Osteocyte (in vitro differentiated cells): Measurements from ENCODE around the gene POM121L2. TPM values are rescaled to one million over a fixed set of nuclear protein-coding genes. Genes with fewer than 3 reads are reported as not detected.

Source experiments
- DNase-seq: peaks from one replicate; pipeline ENCODE4 v3.0.0; 2021; ENCODE audit warnings: mixed read lengths; ENCODE audit not compliant: unreplicated experiment; ENCODE audit errors: extremely low spot score
- H3K27ac Mint-ChIP-seq: one replicate; pipeline ENCODE4 v1.8.0; 2021; ENCODE audit warnings: mild to moderate bottlenecking, mixed read lengths; ENCODE audit not compliant: unreplicated experiment
- H3K27me3 Mint-ChIP-seq: one replicate; pipeline ENCODE4 v1.8.0; 2021; ENCODE audit warnings: mixed read lengths; ENCODE audit not compliant: unreplicated experiment
- H3K36me3 Mint-ChIP-seq: one replicate; pipeline ENCODE4 v1.8.0; 2021; ENCODE audit warnings: mixed read lengths; ENCODE audit not compliant: unreplicated experiment
- H3K4me1 Mint-ChIP-seq: one replicate; pipeline ENCODE4 v1.8.0; 2021; ENCODE audit warnings: mixed read lengths; ENCODE audit not compliant: unreplicated experiment
- H3K4me3 Mint-ChIP-seq: one replicate; pipeline ENCODE4 v1.8.0; 2021; ENCODE audit warnings: mild to moderate bottlenecking, moderate library complexity, mixed read lengths; ENCODE audit not compliant: unreplicated experiment
- H3K9me3 Mint-ChIP-seq: one replicate; pipeline ENCODE4 v1.8.0; 2021; ENCODE audit warnings: mixed read lengths; ENCODE audit not compliant: unreplicated experiment
- CTCF ChIP-seq: fragments of 200-600 bp; sonication (generic); IDR thresholded peaks from 2 replicates; pipeline ENCODE4 v1.5.0; 2021; ENCODE audit warnings: antibody characterized with exemption, mild to moderate bottlenecking, moderate library complexity
- total RNA-seq: library from RNA; stranded (reverse); gene quantifications from 2 replicates; pipeline ENCODE4 v1.2.1, GENCODE V29; 2021

Gene POM121L2
- total RNA-seq, 1 donor from 2014 or later = not detected

GRCh38 chr6:27288136-27289044 is 23.7 kb downstream of the POM121L2 start:
- Mint-ChIP-seq H3K36me3 (no peaks in the 10 kb centered on the region), H3K4me3 (peak overlapping the region; percentile 21), H3K27ac (no peak overlapping the region), H3K9me3 (peaks cover 21% of the 10 kb centered on the region), H3K4me1 (peaks cover 15% of the 10 kb centered on the region), H3K27me3 (peaks cover 75% of the 10 kb centered on the region)
- DNase-seq = no peak
- no peak for TF ChIP-seq CTCF

GRCh38 chr6:27287751-27288135 is 24.3 kb downstream of the POM121L2 start:
- Mint-ChIP-seq H3K4me3 (peak overlapping the region; percentile 21), H3K4me1 (peaks cover 15% of the 10 kb centered on the region), H3K9me3 (peaks cover 21% of the 10 kb centered on the region), H3K36me3 (no peaks in the 10 kb centered on the region), H3K27me3 (peaks cover 71% of the 10 kb centered on the region), H3K27ac (no peak overlapping the region)
- no peak for TF ChIP-seq CTCF
- DNase-seq = no peak

- no peak overlapping the region for H3K4me3 Mint-ChIP-seq
- H3K27me3 Mint-ChIP-seq = peaks cover 67% of the 10 kb centered on the region
- H3K27ac Mint-ChIP-seq = no peak overlapping the region
- peaks cover 14% of the 10 kb centered on the region for H3K9me3 Mint-ChIP-seq
- no peak for TF ChIP-seq CTCF
- H3K4me1 Mint-ChIP-seq = peaks cover 15% of the 10 kb centered on the region
- DNase-seq = no peak
- no peaks in the 10 kb centered on the region for H3K36me3 Mint-ChIP-seq
Observed at GRCh38 chr6:27286141-27286540, 25.9 kb downstream of the POM121L2 start.

- TF ChIP-seq CTCF = no peak
- H3K9me3 Mint-ChIP-seq = peaks cover 5% of the 10 kb centered on the region
- H3K27me3 Mint-ChIP-seq = peaks cover 55% of the 10 kb centered on the region
- H3K27ac Mint-ChIP-seq = no peak overlapping the region
- peaks cover 23% of the 10 kb centered on the region for H3K4me1 Mint-ChIP-seq
- H3K4me3 Mint-ChIP-seq = no peak overlapping the region
- no peaks in the 10 kb centered on the region for H3K36me3 Mint-ChIP-seq
- DNase-seq = no peak
Observed at GRCh38 chr6:27283279-27283678, 28.8 kb downstream of the POM121L2 start.

GRCh38 chr6:27281569-27281968 is 30.5 kb downstream of the POM121L2 start:
- no peak for TF ChIP-seq CTCF
- DNase-seq = no peak
- Mint-ChIP-seq H3K9me3 (peaks cover 5% of the 10 kb centered on the region), H3K4me3 (no peak overlapping the region), H3K27me3 (peaks cover 53% of the 10 kb centered on the region), H3K27ac (no peak overlapping the region), H3K36me3 (no peaks in the 10 kb centered on the region), H3K4me1 (peaks cover 15% of the 10 kb centered on the region)
